B cell (primary cell): ENCODE results near the gene ARHGAP15. TPM values are rescaled to one million over a fixed set of nuclear protein-coding genes. Genes with fewer than 3 reads are reported as not detected.

Source experiments
- ATAC-seq: fragments of 200-7000 bp; cut with Tn5 transposase; one replicate; pipeline ENCODE4 v1.10.0; 2021; ENCODE audit warnings: low read depth, mild to moderate bottlenecking, moderate number of reproducible peaks, moderate library complexity
- CTCF ChIA-PET: fragments of 350-600 bp; sonication (Branson Sonifier 250); formaldehyde crosslinking; loops from one replicate; lab custom pipeline; 2021; ENCODE audit warnings: antibody characterized with exemption, inconsistent platforms; lab: Charles Lee
- POLR2A ChIA-PET: fragments of 350-600 bp; sonication (Branson Sonifier 250); formaldehyde crosslinking; loops from one replicate; lab custom pipeline; 2021; ENCODE audit warnings: antibody characterized with exemption; lab: Charles Lee
- DNase-seq: peaks from one replicate; pipeline ENCODE4 v3.0.0; 2013
- H2AFZ ChIP-seq: 2 replicates; pipeline ENCODE4 v1.6.1; 2012; ENCODE audit warnings: mild to moderate bottlenecking, low read depth, low read length; ENCODE audit not compliant: insufficient read depth, poor library complexity, severe bottlenecking
- H3K27ac ChIP-seq, 2 donors: 1 replicate in 1 of 2; 2 replicates in 1 of 2; pipeline ENCODE4 v1.5.1; 2012 to 2013; ENCODE audit warnings: low read length in 2 of 2, mild to moderate bottlenecking in 2 of 2, moderate library complexity in 1 of 2
- H3K27me3 ChIP-seq, 4 experiments: fragments of 200-600 bp in 1 of 4; sonication (generic) in 1 of 4; replicated peaks in 1 of 4; 1 replicate in 2 of 4; 2 replicates in 2 of 4; pipeline versions ENCODE4 v1.6.1 to v1.7.0; 2013 to 2016; ENCODE audit warnings: low read length in 3 of 4, mild to moderate bottlenecking in 2 of 4, mixed read lengths in 1 of 4, moderate library complexity in 1 of 4; ENCODE audit not compliant: insufficient read depth in 4 of 4, control insufficient read depth in 3 of 4; ENCODE audit errors: control extremely low read depth in 1 of 4
- H3K36me3 ChIP-seq, 2 experiments: replicated peaks in 1 of 2; 1 replicate in 1 of 2; 2 replicates in 1 of 2; pipeline versions ENCODE4 v1.6.1 to v1.7.1; 2013; ENCODE audit warnings: low read length in 1 of 2; ENCODE audit not compliant: insufficient read depth in 2 of 2, control insufficient read depth in 1 of 2; ENCODE audit errors: control extremely low read depth in 1 of 2, extremely low read depth in 1 of 2
- H3K4me1 ChIP-seq, 2 donors: fragments of 200-600 bp in 1 of 2; sonication (generic) in 1 of 2; 1 replicate in 1 of 2; 2 replicates in 1 of 2; pipeline versions ENCODE4 v1.5.1 to v1.6.1; 2013 to 2017; ENCODE audit warnings: low read length in 2 of 2; ENCODE audit not compliant: control insufficient read depth in 2 of 2, insufficient read depth in 2 of 2
- H3K4me2 ChIP-seq: replicated peaks from 2 replicates; pipeline ENCODE3; 2012; ENCODE audit warnings: mild to moderate bottlenecking, low read depth, low read length; ENCODE audit not compliant: poor library complexity, severe bottlenecking
- H3K4me3 ChIP-seq, 5 experiments: fragments of 200-600 bp in 1 of 5; sonication (generic) in 1 of 5; 1 replicate in 3 of 5; 2 replicates in 2 of 5; pipeline versions ENCODE4 v1.5.1 to v1.7.0; 2011 to 2016; ENCODE audit warnings: low read length in 4 of 5, mild to moderate bottlenecking in 4 of 5, low read depth in 2 of 5, control low read depth in 1 of 5, moderate library complexity in 1 of 5; ENCODE audit not compliant: insufficient read depth in 1 of 5; ENCODE audit errors: control extremely low read depth in 1 of 5, extremely low read depth in 1 of 5
- H3K79me2 ChIP-seq: fragments of 200-600 bp; sonication (generic); one replicate; pipeline ENCODE4 v1.6.0; 2016; ENCODE audit warnings: low read length; ENCODE audit not compliant: control insufficient read depth, insufficient read depth
- H3K9ac ChIP-seq: fragments of 200-600 bp; sonication (generic); 2 replicates; pipeline ENCODE4 v1.6.1; 2017; ENCODE audit warnings: mild to moderate bottlenecking, low read length, moderate library complexity
- H3K9me3 ChIP-seq, 3 donors: one replicate each; pipeline versions ENCODE4 v1.6.1 to v1.7.1; 2013; ENCODE audit warnings: low read length in 2 of 3; ENCODE audit not compliant: control insufficient read depth in 2 of 3, insufficient read depth in 1 of 3; ENCODE audit errors: control extremely low read depth in 1 of 3
- H4K20me1 ChIP-seq: 2 replicates; pipeline ENCODE4 v1.6.0; 2012; ENCODE audit warnings: mild to moderate bottlenecking, low read length; ENCODE audit not compliant: insufficient read depth, control insufficient read depth, poor library complexity, severe bottlenecking
- H3K27ac Mint-ChIP-seq: one replicate; pipeline ENCODE4 v1.8.0; 2021; ENCODE audit warnings: mixed read lengths
- H3K27me3 Mint-ChIP-seq: one replicate; pipeline ENCODE4 v1.8.0; 2021; ENCODE audit warnings: mixed read lengths
- H3K4me1 Mint-ChIP-seq: one replicate; pipeline ENCODE4 v1.8.0; 2021; ENCODE audit warnings: mixed read lengths
- H3K4me3 Mint-ChIP-seq: one replicate; pipeline ENCODE4 v1.8.0; 2021; ENCODE audit warnings: mixed read lengths
- H3K9me3 Mint-ChIP-seq: one replicate; pipeline ENCODE4 v1.8.0; 2022; ENCODE audit warnings: mixed read lengths; ENCODE audit not compliant: insufficient read depth
- CTCF ChIP-seq: fragments of 200-600 bp; IDR thresholded peaks from one replicate; pipeline ENCODE4 v1.8.0; 2022; ENCODE audit warnings: antibody characterized with exemption, mild to moderate bottlenecking
- EZH2 ChIP-seq: IDR thresholded peaks from 2 replicates; pipeline ENCODE4 v1.6.1; 2012; ENCODE audit warnings: borderline replicate concordance, low read depth, mild to moderate bottlenecking, moderate library complexity, low read length; ENCODE audit not compliant: insufficient read depth, poor library complexity, severe bottlenecking
- WGBS: methylation state at CpG from one replicate; pipeline ENCODE4 v1.1.5; 2013; ENCODE audit warnings: missing lambda C conversion rate; ENCODE audit not compliant: insufficient coverage; 5-methylcytosine and 5-hydroxymethylcytosine counted together
- intact Hi-C: fragments of 100-400 bp; cut with micrococcal nuclease; formaldehyde crosslinking; loops from one replicate; pipeline ENCODE4 v1.10.0; 2022
- polyA plus RNA-seq: library from polyadenylated mRNA; depleted of rRNA; stranded (reverse); fragments of >200 nt; gene quantifications from 2 replicates; pipeline ENCODE4 v1.2.3, GENCODE V29; 2012
- total RNA-seq, 2 donors: library from RNA; stranded (reverse); fragments of 120-200 nt in 1 of 2; gene quantifications; 1 replicate in 1 of 2; 2 replicates in 1 of 2; pipeline versions ENCODE4 v1.2.3 to v1.2.4, GENCODE V29; 2013 to 2022

The ARHGAP15 gene
- total and polyA plus RNA-seq, 2 donors (not counting 1 experiment from before 2014, with no cell fraction given): 58.6 to 187 TPM

- H3K4me1 Mint-ChIP-seq: no peaks in the 10 kb centered on the region
Observed at GRCh38 chr2:143690235-143690634, 561.0 kb downstream of the ARHGAP15 start.

GRCh38 chr2:143691121-143691520 lies 561.9 kb downstream of the ARHGAP15 start:
- Histone ChIP-seq H3K79me2 (no peaks in the 10 kb centered on the region), H3K36me3 (peaks cover 6 to 21% of the 10 kb centered on the region in 2 experiments), H3K9me3 (no peaks in the 10 kb centered on the region), H4K20me1 (peaks cover 18% of the 10 kb centered on the region), H3K9ac (no peak overlapping the region), H2AFZ (no peak overlapping the region), H3K4me1 (no peaks in the 10 kb centered on the region), H3K4me2 (no peak overlapping the region), H3K27me3 (no peaks in the 10 kb centered on the region), H3K4me3 (no peak overlapping the region), H3K27ac (no peak overlapping the region)
- no peaks in the 10 kb centered on the region for H3K27me3 Mint-ChIP-seq
- intact Hi-C loops: no loop called here
- WGBS: 100% methylated on average over 2 of the region's 4 CpGs
- ChIA-PET CTCF (no interaction called here), POLR2A (no interaction called here)
- H3K4me3 Mint-ChIP-seq: no peak overlapping the region
- DNase-seq: no peak
- H3K9me3 Mint-ChIP-seq: no peaks in the 10 kb centered on the region
- no peak for ATAC-seq
- TF ChIP-seq EZH2 (no peak), CTCF (no peak)
- no peak overlapping the region for H3K27ac Mint-ChIP-seq
- no peaks in the 10 kb centered on the region for H3K4me1 Mint-ChIP-seq

More at GRCh38 chr2:143690235-143690634, 561.0 kb downstream of the ARHGAP15 start:
- ATAC-seq (no peak), DNase-seq (no peak)
- no peak overlapping the region for H3K4me3 ChIP-seq
- ChIA-PET CTCF (interaction anchor here (0.6 kb wide), 1 partner anchor 67 kb away, joined by 3 read pairs; no protein-coding TSS in a partner anchor), POLR2A (no interaction called here)
- Mint-ChIP-seq H3K4me3 (no peak overlapping the region), H3K27ac (no peak overlapping the region), H3K9me3 (no peaks in the 10 kb centered on the region), H3K27me3 (no peaks in the 10 kb centered on the region)
- TF ChIP-seq CTCF (no peak), EZH2 (no peak)
- no peak overlapping the region for H3K9ac ChIP-seq
- no CpG with 5 or more reads among the region's 2 CpGs for WGBS
- peaks cover 6 to 21% of the 10 kb centered on the region in 2 experiments for H3K36me3 ChIP-seq
- no peak overlapping the region for H3K27ac ChIP-seq
- intact Hi-C loops: no loop called here
- peaks cover 18% of the 10 kb centered on the region for H4K20me1 ChIP-seq
- H2AFZ ChIP-seq: no peak overlapping the region
- no peaks in the 10 kb centered on the region for H3K79me2 ChIP-seq
- H3K27me3 ChIP-seq: no peaks in the 10 kb centered on the region
- no peak overlapping the region for H3K4me2 ChIP-seq
- no peaks in the 10 kb centered on the region for H3K9me3 ChIP-seq
- no peaks in the 10 kb centered on the region for H3K4me1 ChIP-seq
